ENCODE results near the gene HMMR.

GRCh38 chr5:163509291-163509951 lies 49.0 kb downstream of the HMMR start:
- TF ChIP-seq CTCF (IDR thresholded peaks at IDR 0.05) = no peak
- no peak for TF ChIP-seq EZH2 (IDR thresholded peaks at IDR 0.05)
- TF ChIP-seq EZH2phosphoT487 (IDR thresholded peaks at IDR 0.05) = no peak

All from neural progenitor cell (in vitro differentiated cells).